H1 (cell line): ENCODE measurements around the gene LPAR2.

ENCODE experiments used
- CTCF ChIP-seq, 3 experiments: IDR thresholded peaks; 1 replicate in 2 of 3; 2 replicates in 1 of 3; pipeline versions ENCODE4 v1.5.1 to v1.6.1; 2011; ENCODE audit warnings: low read length in 3 of 3, mild to moderate bottlenecking in 3 of 3, inconsistent platforms in 2 of 3, low read depth in 1 of 3, moderate library complexity in 1 of 3; ENCODE audit not compliant: insufficient read depth in 1 of 3; ENCODE audit errors: control extremely low read depth in 1 of 3
- EGR1 ChIP-seq: IDR thresholded peaks from 2 replicates; pipeline ENCODE4 v1.6.1; 2011; ENCODE audit warnings: low read depth, low read length, borderline replicate concordance
- JUN ChIP-seq: IDR thresholded peaks from 2 replicates; pipeline ENCODE4 v1.6.1; 2011; ENCODE audit warnings: low read depth, mild to moderate bottlenecking, improper control_type of control experiment, low read length
- NANOG ChIP-seq: IDR thresholded peaks from 2 replicates; pipeline ENCODE4 v1.6.1; 2011; ENCODE audit warnings: low read length, low read depth, mild to moderate bottlenecking, inconsistent platforms; ENCODE audit not compliant: insufficient read depth, poor library complexity, severe bottlenecking
- POLR2A ChIP-seq, 2 experiments: IDR thresholded peaks; 1 replicate in 1 of 2; 2 replicates in 1 of 2; pipeline ENCODE4 v1.6.1; 2011; ENCODE audit warnings: low read depth in 2 of 2, low read length in 2 of 2, mild to moderate bottlenecking in 2 of 2; ENCODE audit errors: control extremely low read depth in 1 of 2
- POLR2AphosphoS5 ChIP-seq: IDR thresholded peaks from 2 replicates; pipeline ENCODE4 v1.6.1; 2011; ENCODE audit warnings: low read depth, low read length
- TAF1 ChIP-seq: IDR thresholded peaks from 2 replicates; pipeline ENCODE4 v1.6.1; 2011; ENCODE audit warnings: mild to moderate bottlenecking, low read depth, low read length
- YY1 ChIP-seq: IDR thresholded peaks from 2 replicates; pipeline ENCODE4 v1.6.1; 2011; ENCODE audit warnings: low read depth, mild to moderate bottlenecking, low read length

DNA sequence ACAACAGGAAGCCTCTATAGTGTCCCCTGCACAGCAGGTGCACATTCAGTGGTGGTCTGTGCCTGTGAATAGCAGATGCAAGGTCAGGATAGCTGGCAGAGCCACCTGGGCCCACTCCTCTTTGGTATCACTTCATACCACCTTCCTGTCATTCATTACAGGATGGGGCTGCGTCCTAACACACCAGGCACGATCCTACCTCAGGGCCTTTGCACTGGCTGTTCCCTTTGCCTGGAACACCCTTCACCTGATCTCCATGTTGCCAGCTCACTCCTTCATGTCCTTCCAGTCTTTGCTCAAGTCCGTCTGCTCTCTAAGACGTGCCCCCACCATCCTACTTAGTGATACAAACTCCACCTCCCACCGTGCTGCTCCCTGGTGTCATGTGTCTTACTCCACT lies 4.6 kb upstream of the LPAR2 start:
- TF ChIP-seq TAF1 (no peak), EGR1 (no peak), CTCF (IDR thresholded peaks at IDR 0.05; ENCODE audit: control extremely low read depth in 1 of 3, insufficient read depth in 1 of 3, low read depth in 1 of 3, low read length in 3 of 3) (no peak), POLR2AphosphoS5 (no peak), POLR2A (IDR thresholded peaks at IDR 0.05; ENCODE audit: control extremely low read depth in 1 of 2, low read depth in 2 of 2, low read length in 2 of 2) (no peak), NANOG (no peak), JUN (no peak), YY1 (no peak)
